ENCODE data around the gene PLEK2.

The PLEK2 gene

GRCh38 chr14:67389811-67390534, 22.0 kb downstream of the PLEK2 start:
- Histone ChIP-seq H3K27ac (no peak overlapping the region), H3K36me3 (peaks cover 12% of the 10 kb centered on the region), H3K9me3 (ENCODE audit: severe bottlenecking) (no peaks in the 10 kb centered on the region), H3K27me3 (ENCODE audit: insufficient read depth, low read depth, severe bottlenecking) (no peaks in the 10 kb centered on the region), H3K4me3 (ENCODE audit: low read depth, low read length) (no peak overlapping the region)
- peak; percentile 13; the same call in 1 of the 2 replicates for TF ChIP-seq CTCF (IDR thresholded peaks at IDR 0.05; ENCODE audit: low read depth, low read length)
- no peak for DNase-seq

GRCh38 chr14:67389275-67389674, 22.7 kb downstream of the PLEK2 start:
- H3K27me3 ChIP-seq (ENCODE audit: insufficient read depth, low read depth, severe bottlenecking) = no peaks in the 10 kb centered on the region
- TF ChIP-seq CTCF (IDR thresholded peaks at IDR 0.05; ENCODE audit: low read depth, low read length) = no peak
- DNase-seq = no peak
- peaks cover 19% of the 10 kb centered on the region for H3K36me3 ChIP-seq
- no peaks in the 10 kb centered on the region for H3K9me3 ChIP-seq (ENCODE audit: severe bottlenecking)
- no peak overlapping the region for H3K4me3 ChIP-seq (ENCODE audit: low read depth, low read length)
- no peak overlapping the region for H3K27ac ChIP-seq

GRCh38 chr14:67387195-67387594, 24.8 kb downstream of the PLEK2 start:
- no peaks in the 10 kb centered on the region for H3K27me3 ChIP-seq (ENCODE audit: insufficient read depth, low read depth, severe bottlenecking)
- H3K4me3 ChIP-seq (ENCODE audit: low read depth, low read length) = no peak overlapping the region
- peaks cover 39% of the 10 kb centered on the region for H3K36me3 ChIP-seq
- DNase-seq = no peak
- no peaks in the 10 kb centered on the region for H3K9me3 ChIP-seq (ENCODE audit: severe bottlenecking)
- no peak for TF ChIP-seq CTCF (IDR thresholded peaks at IDR 0.05; ENCODE audit: low read depth, low read length)
- H3K27ac ChIP-seq = no peak overlapping the region

- no peak for TF ChIP-seq CTCF (IDR thresholded peaks at IDR 0.05; ENCODE audit: low read depth, low read length)
- Histone ChIP-seq H3K9me3 (ENCODE audit: severe bottlenecking) (no peaks in the 10 kb centered on the region), H3K4me3 (ENCODE audit: low read depth, low read length) (no peak overlapping the region), H3K27me3 (ENCODE audit: insufficient read depth, low read depth, severe bottlenecking) (no peaks in the 10 kb centered on the region), H3K27ac (no peak overlapping the region), H3K36me3 (peaks cover 55% of the 10 kb centered on the region)
- no peak for DNase-seq
These were observed 26.3 kb downstream of the PLEK2 start for GRCh38 chr14:67385618-67386017.

- peaks cover 60% of the 10 kb centered on the region for H3K36me3 ChIP-seq
- DNase-seq = no peak
These were observed 26.8 kb downstream of the PLEK2 start for GRCh38 chr14:67385120-67385519.

More at GRCh38 chr14:67385120-67385519, 26.8 kb downstream of the PLEK2 start:
- no peaks in the 10 kb centered on the region for H3K27me3 ChIP-seq (ENCODE audit: insufficient read depth, low read depth, severe bottlenecking)
- H3K27ac ChIP-seq = no peak overlapping the region
- H3K9me3 ChIP-seq (ENCODE audit: severe bottlenecking) = no peaks in the 10 kb centered on the region
- no peak overlapping the region for H3K4me3 ChIP-seq (ENCODE audit: low read depth, low read length)
- TF ChIP-seq CTCF (IDR thresholded peaks at IDR 0.05; ENCODE audit: low read depth, low read length) = no peak
